Erythroblast (primary cell): ENCODE data around the gene KDR.

Experiments
- GATA1 ChIP-seq: IDR thresholded peaks from 2 replicates; pipeline ENCODE4 v1.6.1; 2011; ENCODE audit warnings: low read depth, mild to moderate bottlenecking, control low read depth, low read length, moderate library complexity
- POLR2A ChIP-seq: IDR thresholded peaks from 2 replicates; pipeline ENCODE4 v1.6.1; 2011; ENCODE audit warnings: mild to moderate bottlenecking, low read length

DNA sequence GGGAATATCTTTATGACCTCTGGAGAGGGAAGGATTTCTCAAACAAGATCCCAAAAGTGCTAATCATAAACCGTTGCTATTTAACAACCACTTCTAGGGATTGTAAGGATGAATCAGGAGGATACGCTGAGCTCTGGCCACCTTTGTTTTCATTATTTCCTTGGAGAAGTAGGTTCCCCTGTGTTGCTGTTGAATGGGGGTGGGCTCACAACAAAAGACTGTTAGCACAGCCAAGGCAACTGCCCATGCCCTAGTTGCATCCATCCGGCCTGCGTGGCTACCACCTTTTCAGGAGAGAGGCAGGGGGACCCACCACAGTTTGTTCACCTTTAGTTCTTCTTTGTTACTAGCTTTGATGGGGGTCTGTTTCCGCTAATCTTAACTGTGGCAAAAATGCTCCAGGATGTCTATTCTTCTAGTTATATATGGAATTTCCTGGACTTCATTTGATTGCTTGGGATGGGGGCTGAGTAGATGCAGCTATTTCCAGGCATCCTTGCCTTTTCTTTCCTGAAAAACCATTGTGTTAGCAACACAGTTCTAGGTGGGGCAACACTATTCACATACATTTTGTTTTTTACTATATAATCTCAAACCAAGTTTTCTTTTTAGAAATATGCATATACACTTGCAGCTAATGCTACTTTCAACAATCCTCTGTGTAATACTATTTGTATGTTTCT, 95.4 kb downstream of the KDR start:
- TF ChIP-seq POLR2A (no peak), GATA1 (no peak)
